Nephron (organoid): Measurements from ENCODE around the gene ZNF569.
A peak's percentile ranks its signal among the peaks of the same experiment; 100 is the strongest.

Experiments
- H3K27ac Mint-ChIP-seq, 3 experiments: 2 replicates each; pipeline ENCODE4 v1.8.0; 2020; ENCODE audit warnings: mixed read lengths in 3 of 3, mild to moderate bottlenecking in 2 of 3, moderate library complexity in 1 of 3
- H3K27me3 Mint-ChIP-seq: 2 replicates; pipeline ENCODE4 v1.8.0; 2021; ENCODE audit warnings: low read depth, mild to moderate bottlenecking, moderate library complexity, mixed read lengths
- H3K36me3 Mint-ChIP-seq: 2 replicates; pipeline ENCODE4 v1.8.0; 2020; ENCODE audit warnings: low read depth, mixed read lengths
- H3K4me1 Mint-ChIP-seq: 2 replicates; pipeline ENCODE4 v1.8.0; 2020; ENCODE audit warnings: mixed read lengths
- H3K4me3 Mint-ChIP-seq, 3 experiments: 2 replicates each; pipeline ENCODE4 v1.8.0; 2020; ENCODE audit warnings: mild to moderate bottlenecking in 3 of 3, mixed read lengths in 3 of 3, moderate library complexity in 2 of 3
- H3K9me3 Mint-ChIP-seq: 2 replicates; pipeline ENCODE4 v1.8.0; 2020; ENCODE audit warnings: mixed read lengths
- TF ChIP-seq, protein P1 (sequence below), 3 experiments: fragments of 200-600 bp; sonication (generic); IDR thresholded peaks; one replicate each; pipeline ENCODE4 v1.5.0; 2021; ENCODE audit warnings: antibody characterized with exemption in 3 of 3; ENCODE audit not compliant: unreplicated experiment in 3 of 3

ZNF569 gene

DNA sequence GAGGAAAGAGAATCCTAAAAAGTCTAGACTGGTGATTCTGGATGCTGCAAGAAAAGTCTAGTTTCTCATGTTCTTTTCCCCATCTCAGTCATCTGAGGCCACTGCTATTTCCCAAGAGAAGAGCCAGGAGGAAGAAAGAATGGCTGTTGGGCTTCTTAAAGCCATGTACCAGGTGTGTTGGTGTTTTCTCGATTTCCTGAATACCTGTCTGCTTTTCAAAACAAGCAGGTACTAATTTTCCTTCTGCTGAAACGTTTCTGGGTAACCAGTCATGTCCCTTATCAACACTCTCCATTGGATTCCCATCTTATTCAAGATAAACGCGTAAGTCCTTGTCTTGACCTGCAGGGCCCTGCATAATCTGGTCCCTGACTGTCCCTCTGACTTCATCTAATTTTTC is 3.0 kb upstream of the ZNF569 start:
- Mint-ChIP-seq H3K9me3 (peaks cover 25% of the 10 kb centered on the region), H3K27me3 (no peaks in the 10 kb centered on the region), H3K4me3 (peak overlapping the region; percentile 95 to 99 (median 98)), H3K27ac (peak overlapping the region; percentile 95 to 96 (median 96)), H3K36me3 (peaks cover 42% of the 10 kb centered on the region), H3K4me1 (peaks cover 32% of the 10 kb centered on the region)
- TF ChIP-seq, protein P1, sequence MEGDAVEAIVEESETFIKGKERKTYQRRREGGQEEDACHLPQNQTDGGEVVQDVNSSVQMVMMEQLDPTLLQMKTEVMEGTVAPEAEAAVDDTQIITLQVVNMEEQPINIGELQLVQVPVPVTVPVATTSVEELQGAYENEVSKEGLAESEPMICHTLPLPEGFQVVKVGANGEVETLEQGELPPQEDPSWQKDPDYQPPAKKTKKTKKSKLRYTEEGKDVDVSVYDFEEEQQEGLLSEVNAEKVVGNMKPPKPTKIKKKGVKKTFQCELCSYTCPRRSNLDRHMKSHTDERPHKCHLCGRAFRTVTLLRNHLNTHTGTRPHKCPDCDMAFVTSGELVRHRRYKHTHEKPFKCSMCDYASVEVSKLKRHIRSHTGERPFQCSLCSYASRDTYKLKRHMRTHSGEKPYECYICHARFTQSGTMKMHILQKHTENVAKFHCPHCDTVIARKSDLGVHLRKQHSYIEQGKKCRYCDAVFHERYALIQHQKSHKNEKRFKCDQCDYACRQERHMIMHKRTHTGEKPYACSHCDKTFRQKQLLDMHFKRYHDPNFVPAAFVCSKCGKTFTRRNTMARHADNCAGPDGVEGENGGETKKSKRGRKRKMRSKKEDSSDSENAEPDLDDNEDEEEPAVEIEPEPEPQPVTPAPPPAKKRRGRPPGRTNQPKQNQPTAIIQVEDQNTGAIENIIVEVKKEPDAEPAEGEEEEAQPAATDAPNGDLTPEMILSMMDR (IDR thresholded peaks at IDR 0.05; ENCODE audit: unreplicated experiment in 3 of 3) = no peak

DNA sequence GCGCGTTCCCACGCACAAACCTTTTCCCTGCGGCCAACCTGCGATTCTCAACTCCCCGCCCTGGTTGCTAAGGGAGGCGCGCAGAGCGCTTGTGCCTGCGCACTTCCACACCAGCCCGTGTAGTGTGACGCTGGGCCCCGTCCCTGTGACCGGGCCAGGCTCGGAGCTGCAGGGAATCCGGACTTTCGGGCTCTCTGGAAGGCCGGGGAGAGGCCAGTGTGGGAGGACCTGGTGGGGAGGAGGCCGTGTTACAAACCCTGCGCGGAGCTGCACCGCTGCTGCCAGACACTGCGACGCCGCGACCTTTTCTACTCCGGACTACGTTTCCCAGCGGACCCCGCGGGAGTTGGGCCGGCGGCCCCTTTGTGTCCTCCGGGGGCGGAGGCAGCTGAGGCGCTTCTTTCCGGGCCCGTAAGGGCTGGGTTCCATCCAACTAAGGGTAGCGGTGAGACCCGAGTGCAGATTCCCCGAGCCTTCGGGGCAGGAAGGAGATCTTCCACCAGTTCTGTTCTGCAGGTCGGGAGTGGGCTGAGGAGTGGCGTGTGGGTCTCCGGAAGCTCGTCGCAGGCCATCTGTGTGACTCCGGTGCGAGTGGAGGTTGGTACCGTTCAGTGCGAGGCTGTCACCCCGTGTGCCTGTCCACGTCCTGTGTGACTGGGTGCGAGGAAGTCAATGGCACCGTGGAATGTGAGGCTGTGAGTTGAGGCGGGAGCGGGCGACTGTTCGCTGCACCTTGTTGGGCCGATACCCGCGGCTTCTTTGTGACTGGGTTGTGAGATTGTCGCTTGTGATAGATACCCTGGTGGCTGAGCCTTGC is 1.9 kb upstream of the ZNF569 start, which contains the start of gene ZNF570:
ZNF570 (plus strand) TSS at position 396 of the 817 bp plus-strand sequence. CDS start 999 bp downstream, outside the sequence.
- Mint-ChIP-seq H3K4me3 (peak within 1 kb of the TSS; percentile 95 to 99 (median 99)), H3K36me3 (peaks cover 47% of the 10 kb centered on the region), H3K9me3 (peaks cover 32% of the 10 kb centered on the region), H3K27ac (peak within 1 kb of the TSS; percentile 95 to 96 (median 96)), H3K27me3 (no peaks in the 10 kb centered on the region), H3K4me1 (peaks cover 32% of the 10 kb centered on the region)
- TF ChIP-seq, protein P1 (IDR thresholded peaks at IDR 0.05; ENCODE audit: unreplicated experiment in 3 of 3) = no peak

GRCh38 chr19:37467608-37468090 is 405 bp upstream of the ZNF569 start:
- Mint-ChIP-seq H3K36me3 (peaks cover 51% of the 10 kb centered on the region), H3K4me1 (peaks cover 32% of the 10 kb centered on the region), H3K27me3 (no peaks in the 10 kb centered on the region), H3K9me3 (peaks cover 32% of the 10 kb centered on the region), H3K27ac (peak overlapping the region; percentile 95 to 97 (median 96)), H3K4me3 (peak overlapping the region; percentile 95 to 99 (median 99))
- TF ChIP-seq, protein P1 (IDR thresholded peaks at IDR 0.05; ENCODE audit: unreplicated experiment in 3 of 3) = no peak

DNA sequence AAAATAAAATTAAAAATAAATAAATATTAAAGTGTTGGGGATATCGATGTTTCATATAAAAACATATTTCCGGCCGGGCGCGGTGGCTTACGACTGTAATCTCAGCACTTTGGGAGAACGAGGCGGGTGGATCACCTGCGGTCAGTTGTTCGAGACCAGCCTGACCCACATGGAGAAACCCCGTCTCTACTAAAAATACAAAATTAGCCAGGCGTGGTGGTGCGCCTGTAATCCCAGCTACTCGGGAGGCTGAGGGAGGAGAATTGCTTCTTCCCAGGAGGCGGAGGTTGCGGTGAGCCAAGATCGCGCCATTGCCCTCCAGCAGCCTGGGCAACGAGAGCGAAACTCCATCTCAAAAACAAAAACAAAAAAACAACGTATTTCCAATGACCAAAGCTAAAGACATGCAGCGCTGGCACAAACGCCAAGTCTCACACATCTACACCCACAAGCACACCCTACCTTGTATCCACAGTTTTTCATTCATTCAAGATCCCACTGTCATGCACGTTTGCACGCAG is 907 bp downstream of the ZNF569 start:
- TF ChIP-seq, protein P1 (IDR thresholded peaks at IDR 0.05; ENCODE audit: unreplicated experiment in 3 of 3) = no peak
- Mint-ChIP-seq H3K36me3 (peaks cover 51% of the 10 kb centered on the region), H3K27me3 (no peaks in the 10 kb centered on the region), H3K4me1 (peaks cover 32% of the 10 kb centered on the region), H3K9me3 (peaks cover 32% of the 10 kb centered on the region), H3K27ac (peak overlapping the region; percentile 95 to 97 (median 96)), H3K4me3 (peak overlapping the region; percentile 95 to 99 (median 99))

DNA sequence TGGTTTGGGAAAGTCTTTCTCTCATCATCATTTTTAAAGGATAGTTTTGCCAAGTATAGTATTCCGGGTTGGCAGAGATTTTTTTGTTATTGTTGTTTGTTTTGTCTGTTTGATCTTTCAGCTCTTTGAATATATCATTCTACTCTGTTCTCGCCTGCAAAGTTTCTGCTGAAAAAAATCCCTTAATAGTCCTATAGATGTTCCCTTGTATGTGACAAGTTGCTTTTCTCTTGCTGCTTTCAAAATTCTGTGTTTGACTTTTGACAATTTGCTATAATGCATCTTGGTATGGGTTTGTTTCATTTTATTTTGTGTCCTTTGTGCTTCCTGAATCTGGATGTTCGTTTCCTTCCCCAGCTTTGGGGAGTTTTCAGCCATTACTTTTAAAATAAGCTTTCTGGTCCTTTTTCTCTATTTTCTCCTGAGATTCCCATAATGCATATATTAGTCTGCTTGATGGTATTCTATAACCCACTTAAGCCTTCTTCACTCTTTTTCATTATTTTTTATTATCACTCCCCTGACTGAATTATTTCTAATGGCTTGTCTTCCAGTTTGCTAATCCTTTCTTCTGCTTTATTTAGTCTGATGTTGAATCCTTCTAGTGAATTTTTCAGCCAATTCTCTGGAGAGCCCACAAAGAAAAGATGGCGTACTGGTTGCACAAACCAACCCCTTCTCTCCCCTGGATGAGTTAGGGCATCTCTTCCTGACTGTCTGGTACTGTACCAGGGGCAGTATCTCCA is 14.6 kb downstream of the ZNF569 start:
- Mint-ChIP-seq H3K4me1 (no peaks in the 10 kb centered on the region), H3K36me3 (peaks cover 27% of the 10 kb centered on the region), H3K4me3 (no peak overlapping the region), H3K9me3 (peaks cover 85% of the 10 kb centered on the region), H3K27ac (no peak overlapping the region), H3K27me3 (no peaks in the 10 kb centered on the region)
- TF ChIP-seq, protein P1 (IDR thresholded peaks at IDR 0.05; ENCODE audit: unreplicated experiment in 3 of 3) = no peak
